OCI-LY3 (cell line): ENCODE measurements around the gene RPL3.

Experiments used
- H2AFZ ChIP-seq: fragments of 200-600, 300-600 bp; shearing (Covaris generic); 2 replicates; pipeline ENCODE4 v1.6.0; 2014; ENCODE audit warnings: antibody characterized with exemption, low read depth, low read length
- H3K27ac ChIP-seq: fragments of 200-600, 300-600 bp; sonication (generic); 2 replicates; pipeline ENCODE4 v1.5.1; 2014; ENCODE audit warnings: mild to moderate bottlenecking, low read length, moderate library complexity, mixed read lengths
- H3K27me3 ChIP-seq: fragments of 200-600, 300-600 bp; sonication (generic); 2 replicates; pipeline ENCODE4 v1.6.1; 2014; ENCODE audit warnings: low read depth, low read length, mixed read lengths
- H3K36me3 ChIP-seq: fragments of 200-600, 300-600 bp; sonication (generic); replicated peaks from 2 replicates; pipeline ENCODE3; 2014; ENCODE audit warnings: low read depth, low read length, mixed read lengths
- H3K4me1 ChIP-seq: fragments of 300-600, 200-600 bp; sonication (generic); 2 replicates; pipeline ENCODE4 v1.6.1; 2014; ENCODE audit warnings: low read length, mixed read lengths
- H3K4me2 ChIP-seq: fragments of 200-600, 300-600 bp; sonication (generic); 2 replicates; pipeline ENCODE4 v1.6.1; 2014; ENCODE audit warnings: low read length, mixed read lengths
- H3K4me3 ChIP-seq: fragments of 300-600, 200-600 bp; sonication (generic); 2 replicates; pipeline ENCODE4 v1.5.1; 2014; ENCODE audit warnings: antibody characterized with exemption, mild to moderate bottlenecking, low read length, moderate library complexity
- H3K79me2 ChIP-seq: fragments of 300-600, 200-600 bp; shearing (Covaris generic); 2 replicates; pipeline ENCODE4 v1.6.1; 2014; ENCODE audit warnings: mild to moderate bottlenecking, low read length, mixed read lengths
- H3K9ac ChIP-seq: fragments of 300-600, 200-600 bp; shearing (Covaris generic); 2 replicates; pipeline ENCODE4 v1.6.0; 2014; ENCODE audit warnings: mild to moderate bottlenecking, low read length, moderate library complexity
- H3K9me3 ChIP-seq: fragments of 200-600, 300-600 bp; shearing (Covaris generic); 2 replicates; pipeline ENCODE4 v1.6.1; 2014; ENCODE audit warnings: low read length, mixed read lengths; ENCODE audit not compliant: insufficient read depth
- H4K20me1 ChIP-seq: fragments of 200-600, 300-600 bp; sonication (generic); 2 replicates; pipeline ENCODE4 v1.6.1; 2016; ENCODE audit warnings: low read length, mixed read lengths; ENCODE audit not compliant: insufficient read depth
- CTCF ChIP-seq: fragments of 200-600, 300-600 bp; sonication (generic); IDR thresholded peaks from 2 replicates; pipeline ENCODE4 v1.5.1; 2014; ENCODE audit warnings: antibody characterized with exemption, low read length, low read depth
- EZH2phosphoT487 ChIP-seq: fragments of 200-600 bp; shearing (Covaris generic); IDR thresholded peaks from 2 replicates; pipeline ENCODE4 v1.6.1; 2018; ENCODE audit warnings: antibody characterized with exemption, mixed run types, low read depth

The RPL3 gene

DNA sequence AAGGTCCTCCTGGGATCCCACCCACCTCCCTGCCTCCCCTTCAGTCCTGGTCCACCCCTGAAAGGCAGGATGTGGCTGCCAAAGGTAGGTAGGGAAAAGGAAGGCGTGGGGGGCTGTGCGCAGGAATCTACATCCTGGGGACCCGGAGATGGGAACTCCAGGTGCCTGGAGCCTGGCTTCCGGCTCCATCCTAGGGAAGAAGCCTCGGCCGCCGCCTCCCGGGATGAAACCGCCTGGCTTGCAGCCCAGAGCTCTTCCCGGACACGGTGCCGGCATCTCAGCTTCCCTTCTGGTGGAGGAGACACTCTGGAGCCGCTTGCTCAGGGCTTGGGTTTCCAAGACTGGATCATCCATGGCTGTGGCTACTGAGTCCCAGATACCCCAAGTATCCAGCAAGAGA lies 41.4 kb downstream of the RPL3 start:
- peaks cover 2% of the 10 kb centered on the region for H3K27me3 ChIP-seq

DNA sequence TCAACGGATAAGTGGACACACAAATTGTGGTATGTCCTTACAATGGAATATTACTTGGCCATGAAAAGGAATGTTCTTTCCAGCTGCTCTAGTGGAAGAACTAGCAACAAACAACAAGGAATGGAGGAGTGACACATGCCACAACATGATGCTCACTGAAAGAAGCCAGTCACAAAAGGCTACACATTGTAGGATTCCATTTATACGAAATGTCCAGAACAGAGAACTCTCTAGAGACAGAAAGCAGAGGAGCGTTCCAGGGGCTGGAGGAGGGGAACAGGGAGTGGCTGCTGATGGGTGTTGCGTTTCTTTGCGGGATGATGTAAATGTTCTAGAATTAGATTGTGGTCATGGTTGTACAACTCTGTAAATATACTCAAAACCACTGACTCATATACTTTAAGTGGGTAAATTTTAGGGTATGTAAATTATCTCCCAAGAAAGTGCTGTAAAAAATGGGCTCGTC lies 42.2 kb downstream of the RPL3 start:
- H3K9me3 ChIP-seq, result peaks cover 4% of the 10 kb centered on the region; the same call in 1 of the 2 replicates
- peaks cover 2% of the 10 kb centered on the region for H3K27me3 ChIP-seq
- H3K4me2 ChIP-seq, result no peak overlapping the region
- no peak overlapping the region for H3K9ac ChIP-seq
- TF ChIP-seq EZH2phosphoT487 (no peak), CTCF (no peak)
- no peak overlapping the region for H3K4me3 ChIP-seq
- no peak overlapping the region for H2AFZ ChIP-seq
- H3K4me1 ChIP-seq, result peaks cover under 1% of the 10 kb centered on the region; the same call in 1 of the 2 replicates
- H3K79me2 ChIP-seq, result no peaks in the 10 kb centered on the region
- H3K27ac ChIP-seq, result no peak overlapping the region
- no peaks in the 10 kb centered on the region for H4K20me1 ChIP-seq
- no peaks in the 10 kb centered on the region for H3K36me3 ChIP-seq

More for the DNA sequence above, 41.4 kb downstream of the RPL3 start:
- TF ChIP-seq EZH2phosphoT487, result no peak
- TF ChIP-seq CTCF, result no peak
- Histone ChIP-seq H3K9ac (no peak overlapping the region), H3K27ac (no peak overlapping the region), H3K9me3 (peaks cover 4% of the 10 kb centered on the region; the same call in 1 of the 2 replicates), H3K4me1 (peaks cover 9% of the 10 kb centered on the region; the same call in 1 of the 2 replicates), H3K36me3 (no peaks in the 10 kb centered on the region), H2AFZ (no peak overlapping the region), H4K20me1 (no peaks in the 10 kb centered on the region), H3K4me3 (no peak overlapping the region), H3K4me2 (no peak overlapping the region), H3K79me2 (no peaks in the 10 kb centered on the region)

DNA sequence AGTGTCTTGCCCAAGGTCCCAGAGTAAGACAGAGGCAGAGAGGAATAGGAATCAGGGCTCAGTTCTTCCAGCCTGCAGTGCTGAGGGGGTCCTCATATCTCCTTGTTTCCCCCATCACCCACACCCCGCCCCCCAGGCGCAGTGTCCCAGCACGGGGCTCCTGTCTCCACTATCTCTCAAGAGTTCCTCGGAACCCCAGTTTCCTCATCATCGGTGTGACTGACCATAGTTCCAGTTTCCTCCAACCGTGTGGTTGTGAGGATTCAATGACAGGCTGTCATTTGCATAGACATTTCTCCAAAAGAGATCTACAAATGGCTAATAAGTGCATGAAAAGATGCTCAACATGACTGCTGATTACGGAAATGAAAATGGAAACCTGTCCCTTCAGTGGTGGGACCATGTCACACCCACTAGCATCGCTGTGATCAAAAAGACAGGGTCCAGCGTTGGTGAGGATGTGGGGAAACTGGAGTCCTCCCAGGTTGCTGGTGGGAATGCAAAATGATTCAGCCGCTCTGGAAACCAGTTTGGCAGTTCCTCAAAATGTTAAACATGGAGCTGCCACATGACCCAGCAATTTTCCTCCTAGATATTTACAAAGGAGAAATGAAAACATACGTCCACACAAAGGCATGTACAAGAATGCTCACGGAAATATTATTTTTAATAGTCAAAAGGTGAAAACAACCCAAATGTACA lies 42.8 kb downstream of the RPL3 start:
- Histone ChIP-seq H2AFZ (no peak overlapping the region), H3K27me3 (peaks cover 2% of the 10 kb centered on the region), H3K36me3 (no peaks in the 10 kb centered on the region), H3K4me2 (no peak overlapping the region), H3K9ac (no peak overlapping the region), H3K9me3 (peaks cover 4% of the 10 kb centered on the region; the same call in 1 of the 2 replicates), H3K79me2 (no peaks in the 10 kb centered on the region), H3K4me3 (no peak overlapping the region), H3K27ac (no peak overlapping the region), H3K4me1 (no peaks in the 10 kb centered on the region), H4K20me1 (no peaks in the 10 kb centered on the region)
- TF ChIP-seq CTCF (no peak), EZH2phosphoT487 (no peak)

GRCh38 chr22:39275814-39276439 lies 43.5 kb downstream of the RPL3 start:
- Histone ChIP-seq H4K20me1 (no peaks in the 10 kb centered on the region), H3K9ac (no peak overlapping the region), H3K9me3 (peaks cover 4% of the 10 kb centered on the region; the same call in 1 of the 2 replicates), H3K4me3 (no peak overlapping the region), H2AFZ (no peak overlapping the region), H3K4me2 (no peak overlapping the region), H3K79me2 (no peaks in the 10 kb centered on the region), H3K4me1 (no peaks in the 10 kb centered on the region), H3K36me3 (no peaks in the 10 kb centered on the region), H3K27me3 (peaks cover 2% of the 10 kb centered on the region), H3K27ac (no peak overlapping the region)
- TF ChIP-seq EZH2phosphoT487 (no peak), CTCF (no peak)
